HL-60 (cell line): ENCODE data around the gene EIF6.
"Not testable (repeated sequence)": the region's sequence is repeated elsewhere in the genome, so short reads cannot be mapped to it uniquely, and the experiment has no call there.

Experiments
- DNase-seq, 2 experiments: peaks; one replicate each; pipeline ENCODE4 v3.0.0-alpha.2; 2010 to 2020; ENCODE audit warnings: low read depth in 1 of 2, low spot score in 1 of 2
- H3K27ac ChIP-seq: fragments of 250-450 bp; sonication (Bioruptor Pico); replicated peaks from 2 replicates; pipeline ENCODE4 v1.5.1; 2020; ENCODE audit warnings: mild to moderate bottlenecking, moderate library complexity
- H3K27me3 ChIP-seq: fragments of 250-450 bp; sonication (Bioruptor Pico); 2 replicates; pipeline ENCODE4 v1.5.1; 2021; ENCODE audit warnings: mild to moderate bottlenecking, moderate library complexity; ENCODE audit not compliant: insufficient read depth, poor library complexity, severe bottlenecking
- H3K4me3 ChIP-seq: replicated peaks from 2 replicates; pipeline ENCODE4 v1.5.1; 2011; ENCODE audit warnings: mild to moderate bottlenecking, control low read depth, low read length; ENCODE audit not compliant: insufficient read depth
- CTCF ChIP-seq: IDR thresholded peaks from one replicate; pipeline ENCODE4 v1.5.1; 2011; ENCODE audit warnings: low read length, control low read depth, inconsistent platforms; ENCODE audit not compliant: insufficient read depth
- GABPA ChIP-seq: IDR thresholded peaks from 2 replicates; pipeline ENCODE4 v1.6.1; 2012; ENCODE audit warnings: low read depth
- POLR2AphosphoS5 ChIP-seq: IDR thresholded peaks from 2 replicates; pipeline ENCODE4 v1.6.1; 2012; ENCODE audit warnings: low read depth
- REST ChIP-seq: IDR thresholded peaks from 2 replicates; pipeline ENCODE4 v1.6.1; 2012; ENCODE audit warnings: low read depth; ENCODE audit not compliant: insufficient replicate concordance
- SPI1 ChIP-seq: IDR thresholded peaks from 2 replicates; pipeline ENCODE4 v1.6.1; 2012; ENCODE audit warnings: low read depth, mild to moderate bottlenecking, borderline replicate concordance

EIF6 gene

GRCh38 chr20:35267092-35267491, 17.5 kb downstream of the EIF6 start:
- DNase-seq, result no peak
- Histone ChIP-seq H3K27me3 (no peaks in the 10 kb centered on the region), H3K4me3 (no peak overlapping the region), H3K27ac (no peak overlapping the region)
- TF ChIP-seq SPI1 (no peak), REST (no peak), POLR2AphosphoS5 (no peak), CTCF (no peak), GABPA (no peak)

- no peak overlapping the region for H3K27ac ChIP-seq
- H3K27me3 ChIP-seq, result no peaks in the 10 kb centered on the region
- no peak overlapping the region for H3K4me3 ChIP-seq
- TF ChIP-seq POLR2AphosphoS5 (no peak), CTCF (no peak), SPI1 (no peak)
- peak in 1 of 2 experiments; percentile 23 for DNase-seq
These were observed 19.8 kb downstream of the EIF6 start for GRCh38 chr20:35264755-35265154.

- Histone ChIP-seq H3K27me3 (no peaks in the 10 kb centered on the region), H3K27ac (no peak overlapping the region), H3K4me3 (no peak overlapping the region)
- DNase-seq, result no peak
- TF ChIP-seq REST, result no peak
- TF ChIP-seq POLR2AphosphoS5, result no peak
- TF ChIP-seq GABPA, result no peak
- TF ChIP-seq SPI1, result no peak
- TF ChIP-seq CTCF, result no peak
These were observed 20.8 kb downstream of the EIF6 start for GRCh38 chr20:35263532-35264341.

- H3K27me3 ChIP-seq, DNase-seq, H3K27ac ChIP-seq, H3K4me3 ChIP-seq: not testable (repeated sequence)
These were observed 21.6 kb downstream of the EIF6 start for GRCh38 chr20:35262731-35263531.

- H3K27me3 ChIP-seq, H3K27ac ChIP-seq, DNase-seq, H3K4me3 ChIP-seq: not testable (repeated sequence)
These were observed 22.3 kb downstream of the EIF6 start for GRCh38 chr20:35262321-35262720.
